ENCODE measurements around the gene FANCM. TPM values are rescaled to one million over a fixed set of nuclear protein-coding genes. Genes with fewer than 3 reads are reported as not detected.
A peak's percentile ranks its signal among the peaks of the same experiment; 100 is the strongest.

FANCM gene, protein sequence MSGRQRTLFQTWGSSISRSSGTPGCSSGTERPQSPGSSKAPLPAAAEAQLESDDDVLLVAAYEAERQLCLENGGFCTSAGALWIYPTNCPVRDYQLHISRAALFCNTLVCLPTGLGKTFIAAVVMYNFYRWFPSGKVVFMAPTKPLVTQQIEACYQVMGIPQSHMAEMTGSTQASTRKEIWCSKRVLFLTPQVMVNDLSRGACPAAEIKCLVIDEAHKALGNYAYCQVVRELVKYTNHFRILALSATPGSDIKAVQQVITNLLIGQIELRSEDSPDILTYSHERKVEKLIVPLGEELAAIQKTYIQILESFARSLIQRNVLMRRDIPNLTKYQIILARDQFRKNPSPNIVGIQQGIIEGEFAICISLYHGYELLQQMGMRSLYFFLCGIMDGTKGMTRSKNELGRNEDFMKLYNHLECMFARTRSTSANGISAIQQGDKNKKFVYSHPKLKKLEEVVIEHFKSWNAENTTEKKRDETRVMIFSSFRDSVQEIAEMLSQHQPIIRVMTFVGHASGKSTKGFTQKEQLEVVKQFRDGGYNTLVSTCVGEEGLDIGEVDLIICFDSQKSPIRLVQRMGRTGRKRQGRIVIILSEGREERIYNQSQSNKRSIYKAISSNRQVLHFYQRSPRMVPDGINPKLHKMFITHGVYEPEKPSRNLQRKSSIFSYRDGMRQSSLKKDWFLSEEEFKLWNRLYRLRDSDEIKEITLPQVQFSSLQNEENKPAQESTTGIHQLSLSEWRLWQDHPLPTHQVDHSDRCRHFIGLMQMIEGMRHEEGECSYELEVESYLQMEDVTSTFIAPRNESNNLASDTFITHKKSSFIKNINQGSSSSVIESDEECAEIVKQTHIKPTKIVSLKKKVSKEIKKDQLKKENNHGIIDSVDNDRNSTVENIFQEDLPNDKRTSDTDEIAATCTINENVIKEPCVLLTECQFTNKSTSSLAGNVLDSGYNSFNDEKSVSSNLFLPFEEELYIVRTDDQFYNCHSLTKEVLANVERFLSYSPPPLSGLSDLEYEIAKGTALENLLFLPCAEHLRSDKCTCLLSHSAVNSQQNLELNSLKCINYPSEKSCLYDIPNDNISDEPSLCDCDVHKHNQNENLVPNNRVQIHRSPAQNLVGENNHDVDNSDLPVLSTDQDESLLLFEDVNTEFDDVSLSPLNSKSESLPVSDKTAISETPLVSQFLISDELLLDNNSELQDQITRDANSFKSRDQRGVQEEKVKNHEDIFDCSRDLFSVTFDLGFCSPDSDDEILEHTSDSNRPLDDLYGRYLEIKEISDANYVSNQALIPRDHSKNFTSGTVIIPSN (N-terminal part only)
- total RNA-seq, result 10 to 100 TPM; 12.9 to 24.8 TPM

DNA sequence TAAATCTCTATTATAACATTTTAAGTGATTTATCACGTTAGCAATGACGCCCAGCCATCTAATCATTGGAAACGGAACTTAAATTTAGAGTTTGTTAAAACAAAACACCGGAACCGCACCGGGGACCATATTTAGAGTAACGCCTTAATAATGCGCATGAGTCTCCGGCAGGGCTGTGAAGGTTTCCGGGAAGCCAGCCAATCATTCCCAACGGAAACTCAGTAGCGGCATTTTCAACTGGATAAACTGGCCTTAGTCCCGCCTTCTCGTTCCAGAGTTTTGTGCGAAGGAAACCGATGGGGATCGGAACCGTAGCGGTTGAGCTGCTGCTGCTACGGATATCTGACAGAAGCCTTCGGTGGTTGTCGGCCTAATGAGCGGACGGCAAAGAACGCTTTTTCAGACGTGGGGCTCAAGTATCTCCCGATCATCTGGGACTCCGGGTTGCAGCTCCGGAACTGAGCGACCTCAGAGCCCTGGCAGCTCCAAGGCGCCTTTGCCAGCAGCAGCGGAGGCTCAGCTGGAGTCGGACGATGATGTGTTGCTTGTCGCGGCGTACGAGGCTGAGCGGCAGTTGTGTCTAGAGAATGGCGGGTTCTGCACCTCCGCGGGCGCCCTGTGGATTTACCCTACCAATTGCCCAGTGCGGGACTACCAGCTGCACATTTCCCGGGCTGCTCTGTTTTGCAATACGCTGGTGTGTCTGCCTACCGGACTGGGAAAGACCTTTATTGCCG, at the start of gene FANCM:
TSS of gene FANCM (plus strand) at position 272 of the 737 bp plus-strand sequence. CDS start at position 374, 102 bp downstream.
- Mint-ChIP-seq H3K27ac (peak within 1 kb of the TSS; percentile 91 to 99), H3K4me1 (ENCODE audit: low read depth in 2 of 2) (peaks cover 27 to 31% of the 10 kb centered on the region in 2 donors), H3K4me3 (peak within 1 kb of the TSS; percentile 100), H3K36me3 (no peaks in the 10 kb centered on the region), H3K9me3 (no peaks in the 10 kb centered on the region), H3K27me3 (no peaks in the 10 kb centered on the region)
- peak; percentile 72 to 81 for ATAC-seq
- peak; percentile 90 for DNase-seq (ENCODE audit: low spot score)

DNA sequence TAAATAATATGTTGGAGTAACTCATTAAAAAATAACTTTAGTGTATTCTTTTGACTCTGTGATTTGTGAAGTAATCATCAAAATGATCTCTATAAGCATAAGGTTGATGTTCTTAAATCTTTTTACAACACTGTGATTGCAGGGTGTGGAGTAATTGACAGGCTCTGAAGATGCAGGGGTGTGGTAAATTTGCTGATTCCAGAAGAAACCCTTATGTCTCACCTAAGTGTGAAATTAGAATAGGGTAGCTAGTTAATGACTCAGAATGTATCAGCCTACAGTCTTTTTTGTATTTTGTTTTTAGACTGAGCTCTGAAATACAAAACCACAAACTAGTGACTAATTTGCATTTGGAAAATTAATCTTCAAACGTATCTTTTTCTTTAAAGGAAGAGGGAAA, 45.9 kb upstream of the FANCM start:
- Mint-ChIP-seq H3K9me3 (no peaks in the 10 kb centered on the region), H3K4me1 (ENCODE audit: low read depth in 2 of 2) (peaks cover 43 to 64% of the 10 kb centered on the region in 2 donors), H3K4me3 (peak overlapping the region; percentile 34), H3K27me3 (no peaks in the 10 kb centered on the region), H3K27ac (peak overlapping the region; percentile 9 to 59), H3K36me3 (no peaks in the 10 kb centered on the region)
- DNase-seq (ENCODE audit: low spot score), result no peak
- ATAC-seq, result peak; percentile 84 to 98

DNA sequence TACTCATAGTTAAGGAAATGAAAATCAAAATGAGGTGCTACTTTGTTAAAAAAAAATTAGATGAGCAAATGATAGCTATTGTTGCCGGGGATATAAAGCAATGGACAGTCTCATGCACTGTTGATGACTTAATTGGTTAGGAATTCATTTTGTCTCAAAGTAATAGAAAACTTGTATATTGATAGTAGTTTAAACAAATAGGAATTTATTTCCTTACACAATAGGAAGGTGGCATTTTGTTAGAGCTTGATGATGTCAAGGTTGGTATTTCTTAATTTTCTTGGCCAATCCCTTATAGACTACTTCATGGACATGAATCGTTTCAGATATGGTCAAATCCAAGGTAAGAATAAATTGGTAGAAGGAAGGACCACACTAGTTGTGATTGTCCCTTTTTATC, 44.0 kb upstream of the FANCM start:
- H3K27ac Mint-ChIP-seq, result no peak overlapping the region
- no peak overlapping the region for H3K4me3 Mint-ChIP-seq
- no peaks in the 10 kb centered on the region for H3K9me3 Mint-ChIP-seq
- H3K4me1 Mint-ChIP-seq (ENCODE audit: low read depth in 2 of 2), result peaks cover 32 to 46% of the 10 kb centered on the region in 2 donors
- no peak for DNase-seq (ENCODE audit: low spot score)
- no peaks in the 10 kb centered on the region for H3K27me3 Mint-ChIP-seq
- ATAC-seq, result no peak
- H3K36me3 Mint-ChIP-seq, result peaks cover 12% of the 10 kb centered on the region

DNA sequence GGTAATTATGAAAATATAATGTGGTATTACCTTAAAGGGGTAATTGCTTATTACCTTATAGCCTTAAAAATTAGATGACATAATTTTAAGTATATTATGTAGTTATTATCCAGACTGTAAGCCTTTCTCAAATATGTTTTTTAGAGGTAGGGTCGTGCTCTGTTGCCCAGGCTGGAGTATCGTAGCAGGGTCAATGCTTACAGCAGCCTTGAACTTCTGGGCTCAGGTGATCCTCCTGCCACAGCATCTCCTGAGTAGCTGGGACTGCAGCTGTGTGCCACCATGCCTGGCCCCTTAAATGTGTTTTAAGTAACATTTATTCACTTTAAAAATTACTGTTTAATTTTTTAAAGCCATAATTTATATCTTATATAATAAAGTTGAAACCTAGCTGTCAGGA, 41.5 kb upstream of the FANCM start:
- DNase-seq (ENCODE audit: low spot score) (no peak), ATAC-seq (no peak)
- no peaks in the 10 kb centered on the region for H3K27me3 Mint-ChIP-seq
- peaks cover 27% of the 10 kb centered on the region for H3K36me3 Mint-ChIP-seq
- H3K4me3 Mint-ChIP-seq, result no peak overlapping the region
- no peak overlapping the region for H3K27ac Mint-ChIP-seq
- H3K9me3 Mint-ChIP-seq, result no peaks in the 10 kb centered on the region
- peaks cover 24 to 26% of the 10 kb centered on the region in 2 donors for H3K4me1 Mint-ChIP-seq (ENCODE audit: low read depth in 2 of 2)

DNA sequence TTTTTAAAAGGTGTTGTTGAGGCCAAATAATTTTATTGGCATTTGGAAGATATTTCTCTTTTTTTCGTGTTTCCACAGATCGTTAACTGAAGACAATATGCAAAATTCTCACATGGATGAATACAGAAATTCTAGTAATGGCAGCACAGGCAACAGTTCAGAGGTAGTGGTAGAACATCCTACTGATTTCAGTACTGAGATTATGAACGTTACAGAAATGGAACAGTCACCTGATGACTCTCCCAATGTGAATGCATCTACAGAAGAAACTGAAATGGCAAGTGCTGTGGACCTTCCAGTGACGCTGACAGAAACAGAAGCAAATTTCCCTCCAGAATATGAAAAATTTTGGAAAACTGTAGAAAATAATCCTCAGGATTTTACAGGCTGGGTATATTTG, 40.6 kb upstream of the FANCM start:
- H3K27me3 Mint-ChIP-seq, result no peaks in the 10 kb centered on the region
- no peak overlapping the region for H3K4me3 Mint-ChIP-seq
- DNase-seq (ENCODE audit: low spot score), result no peak
- H3K36me3 Mint-ChIP-seq, result peaks cover 27% of the 10 kb centered on the region
- peaks cover 17 to 19% of the 10 kb centered on the region in 2 donors for H3K4me1 Mint-ChIP-seq (ENCODE audit: low read depth in 2 of 2)
- ATAC-seq, result no peak
- H3K27ac Mint-ChIP-seq, result no peak overlapping the region
- no peaks in the 10 kb centered on the region for H3K9me3 Mint-ChIP-seq

DNA sequence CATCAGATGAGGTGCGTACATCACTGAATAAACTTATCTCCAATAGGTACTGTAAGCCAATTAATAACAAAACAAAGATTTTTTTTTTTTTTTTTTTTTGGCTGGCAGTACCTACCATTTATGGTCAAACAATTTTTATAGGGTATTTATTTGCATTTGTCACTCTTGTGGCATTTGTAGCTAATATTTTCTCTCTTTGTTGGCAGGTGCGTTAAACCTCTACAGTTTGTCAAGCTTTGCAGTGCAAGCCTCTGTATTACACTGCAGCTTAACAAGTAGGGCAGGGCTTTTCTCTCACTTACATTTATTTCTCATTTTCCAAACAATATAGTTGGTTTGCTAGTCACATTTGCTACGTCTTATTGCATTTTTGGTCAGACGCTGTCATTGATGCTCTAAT, 39.5 kb upstream of the FANCM start:
- no peak for ATAC-seq
- peaks cover 35% of the 10 kb centered on the region for H3K36me3 Mint-ChIP-seq
- H3K4me1 Mint-ChIP-seq (ENCODE audit: low read depth in 2 of 2), result peaks cover 6 to 10% of the 10 kb centered on the region in 2 donors
- H3K4me3 Mint-ChIP-seq, result no peak overlapping the region
- H3K27ac Mint-ChIP-seq, result no peak overlapping the region
- H3K27me3 Mint-ChIP-seq, result no peaks in the 10 kb centered on the region
- DNase-seq (ENCODE audit: low spot score), result no peak
- H3K9me3 Mint-ChIP-seq, result no peaks in the 10 kb centered on the region

DNA sequence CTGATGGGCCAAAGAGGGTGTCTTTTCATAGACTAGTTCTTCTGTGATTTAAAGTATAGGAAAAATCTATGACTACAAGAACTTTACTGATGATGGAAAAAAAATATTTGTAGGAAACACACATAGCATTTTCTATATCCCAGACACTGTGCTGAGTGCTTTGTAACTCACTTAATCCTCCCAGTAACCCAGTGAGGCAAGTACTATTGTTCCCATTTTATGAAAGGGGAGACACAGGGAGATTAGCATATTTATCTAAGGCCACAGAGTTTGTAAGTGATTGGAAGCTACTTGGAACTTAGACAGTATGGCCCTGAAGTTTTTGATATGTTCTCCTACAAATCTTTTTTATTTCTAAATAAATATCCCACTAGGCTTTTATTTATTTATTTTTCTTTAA, 31.9 kb upstream of the FANCM start:
- no peak overlapping the region for H3K4me3 Mint-ChIP-seq
- DNase-seq (ENCODE audit: low spot score), result no peak
- H3K36me3 Mint-ChIP-seq, result peaks cover 17% of the 10 kb centered on the region
- no peaks in the 10 kb centered on the region for H3K27me3 Mint-ChIP-seq
- no peak overlapping the region for H3K27ac Mint-ChIP-seq
- H3K4me1 Mint-ChIP-seq (ENCODE audit: low read depth in 2 of 2), result no peaks in the 10 kb centered on the region
- H3K9me3 Mint-ChIP-seq, result no peaks in the 10 kb centered on the region
- no peak for ATAC-seq

DNA sequence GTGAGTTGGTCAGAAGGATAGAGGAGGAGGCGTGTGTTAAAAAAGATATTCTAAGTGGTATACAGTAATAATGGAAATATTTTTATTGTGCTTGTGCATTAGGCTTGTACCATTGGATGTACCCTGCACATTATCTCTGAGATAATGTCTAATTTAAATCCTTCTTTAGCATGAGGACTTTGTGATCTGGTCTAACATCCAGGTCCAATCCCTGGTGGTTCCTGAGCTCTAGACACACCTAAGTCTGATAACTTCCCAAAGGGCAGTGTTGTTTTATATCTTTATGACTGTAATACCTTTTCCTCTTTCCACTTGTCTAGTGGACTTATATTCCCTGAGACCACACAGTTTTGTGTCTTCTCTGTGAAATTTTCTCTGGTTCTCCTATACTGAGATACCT, 31.2 kb upstream of the FANCM start:
- no peaks in the 10 kb centered on the region for H3K9me3 Mint-ChIP-seq
- no peaks in the 10 kb centered on the region for H3K27me3 Mint-ChIP-seq
- H3K36me3 Mint-ChIP-seq, result peaks cover 21% of the 10 kb centered on the region
- ATAC-seq, result no peak
- no peak for DNase-seq (ENCODE audit: low spot score)
- no peak overlapping the region for H3K27ac Mint-ChIP-seq
- H3K4me3 Mint-ChIP-seq, result no peak overlapping the region
- no peaks in the 10 kb centered on the region for H3K4me1 Mint-ChIP-seq (ENCODE audit: low read depth in 2 of 2)

DNA sequence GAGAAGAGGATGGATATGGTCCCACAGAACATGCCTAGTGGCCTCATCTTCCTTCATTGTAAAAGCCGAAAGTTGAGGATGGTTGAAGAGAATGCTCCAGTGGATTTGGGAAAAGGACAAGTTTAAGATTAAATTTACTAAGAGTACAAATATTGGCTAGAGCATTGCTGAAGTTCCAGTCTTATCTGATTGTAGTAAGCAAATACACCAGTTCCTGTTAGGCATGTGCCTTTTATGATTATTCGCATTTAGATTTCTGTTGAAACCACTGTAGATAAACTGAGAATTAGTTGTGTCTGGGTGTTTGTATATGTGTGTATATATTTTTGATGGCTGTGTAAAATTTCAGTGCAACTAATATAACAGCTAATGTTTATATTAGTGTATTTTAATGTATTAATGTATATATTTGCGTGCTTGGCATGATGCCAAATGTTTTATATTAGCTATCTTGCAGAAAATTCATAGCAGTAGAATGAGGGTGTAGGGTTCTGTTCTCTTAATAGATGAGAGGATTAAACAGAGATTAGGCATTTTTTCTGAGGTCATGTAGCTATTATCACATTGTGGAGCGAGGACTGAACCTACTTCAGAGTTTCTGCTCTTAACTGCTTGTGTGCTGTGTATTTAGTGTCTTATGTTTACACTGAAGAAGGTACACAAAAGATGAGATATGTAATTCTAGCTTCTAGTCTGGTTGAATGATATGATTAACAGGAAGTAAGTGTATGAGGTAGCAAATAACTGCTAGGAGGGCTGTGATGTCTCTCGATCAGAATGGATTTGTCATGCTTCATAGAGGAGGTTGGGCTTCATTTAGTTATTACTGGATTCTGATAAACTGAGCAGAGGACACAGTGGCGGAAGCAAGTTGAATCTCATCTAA, 22.6 kb upstream of the FANCM start:
- peaks cover 30% of the 10 kb centered on the region for H3K36me3 Mint-ChIP-seq
- H3K9me3 Mint-ChIP-seq, result no peaks in the 10 kb centered on the region

DNA sequence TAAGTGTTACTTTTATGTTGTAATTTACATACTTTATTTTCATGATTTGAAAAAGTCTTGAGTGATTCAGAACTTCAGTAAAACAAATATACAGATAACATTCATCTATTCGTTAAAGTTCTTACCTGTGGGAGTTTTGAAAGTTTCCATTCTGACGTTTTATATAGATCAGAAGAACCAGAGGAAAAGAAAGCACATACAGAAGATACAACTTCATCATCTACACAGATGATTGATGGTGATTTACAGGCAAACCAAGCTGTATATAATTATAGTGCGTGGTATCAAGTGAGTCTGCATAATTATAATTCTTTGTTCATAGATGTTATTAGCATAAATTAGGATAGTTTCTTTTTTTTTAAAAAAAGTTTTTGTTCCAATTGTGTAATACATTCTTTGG, 21.4 kb upstream of the FANCM start:
- H3K9me3 Mint-ChIP-seq, result no peaks in the 10 kb centered on the region
- peaks cover 6 to 7% of the 10 kb centered on the region in 2 donors for H3K4me1 Mint-ChIP-seq (ENCODE audit: low read depth in 2 of 2)
- no peaks in the 10 kb centered on the region for H3K27me3 Mint-ChIP-seq
- DNase-seq (ENCODE audit: low spot score), result no peak
- no peak overlapping the region for H3K4me3 Mint-ChIP-seq
- H3K27ac Mint-ChIP-seq, result no peak overlapping the region
- no peak for ATAC-seq
- peaks cover 24% of the 10 kb centered on the region for H3K36me3 Mint-ChIP-seq

More for the DNA sequence above, 22.6 kb upstream of the FANCM start:
- DNase-seq (ENCODE audit: low spot score), result no peak
- Mint-ChIP-seq H3K4me3 (no peak overlapping the region), H3K27ac (peak overlapping the region; percentile 9 to 41), H3K27me3 (no peaks in the 10 kb centered on the region), H3K4me1 (ENCODE audit: low read depth in 2 of 2) (peaks cover 6 to 7% of the 10 kb centered on the region in 2 donors)
- no peak for ATAC-seq

DNA sequence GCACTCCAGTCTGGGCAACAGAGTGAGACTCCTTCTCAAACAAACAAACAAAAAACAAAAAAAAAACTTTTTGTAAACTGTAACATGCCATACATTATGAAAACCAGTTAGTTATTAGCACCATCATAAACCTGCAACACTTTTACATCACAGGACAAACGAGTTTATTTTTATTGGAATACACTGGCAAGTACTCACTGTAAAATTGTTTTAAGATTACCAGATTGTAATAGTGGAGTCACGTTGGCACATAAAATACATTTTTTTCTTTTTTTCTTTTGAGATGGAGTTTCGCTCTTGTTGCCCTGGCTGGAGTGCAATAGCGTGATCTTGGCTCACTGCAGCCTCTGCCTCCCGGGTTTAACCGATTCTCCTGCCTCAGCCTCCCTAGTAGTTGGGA, 17.1 kb upstream of the FANCM start:
- DNase-seq (ENCODE audit: low spot score) (no peak), ATAC-seq (no peak)
- H3K4me1 Mint-ChIP-seq (ENCODE audit: low read depth in 2 of 2), result peaks cover 2% of the 10 kb centered on the region in 2 donors
- no peak overlapping the region for H3K4me3 Mint-ChIP-seq
- H3K36me3 Mint-ChIP-seq, result peaks cover 15% of the 10 kb centered on the region
- H3K9me3 Mint-ChIP-seq, result no peaks in the 10 kb centered on the region
- H3K27me3 Mint-ChIP-seq, result no peaks in the 10 kb centered on the region
- no peak overlapping the region for H3K27ac Mint-ChIP-seq

DNA sequence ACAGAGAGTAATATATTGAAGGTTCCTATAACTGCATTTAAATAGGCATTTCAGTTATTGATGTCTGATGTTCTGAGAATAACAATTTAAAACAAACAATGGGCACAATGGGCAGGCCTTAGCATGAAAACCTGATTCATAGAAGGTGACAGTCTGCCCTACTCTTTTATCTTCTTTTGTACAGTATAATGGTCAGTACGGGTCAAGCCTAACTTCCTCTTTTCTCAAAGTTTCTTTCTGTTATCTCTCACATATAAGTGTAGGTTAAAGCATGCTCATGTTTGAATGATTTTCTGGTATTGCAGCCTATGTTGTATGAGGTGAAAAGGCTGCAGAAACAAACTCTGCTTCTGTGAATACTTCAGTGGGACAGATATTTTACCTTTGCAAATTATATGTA, 15.6 kb upstream of the FANCM start:
- no peak overlapping the region for H3K4me3 Mint-ChIP-seq
- H3K27me3 Mint-ChIP-seq, result no peaks in the 10 kb centered on the region
- no peak for DNase-seq (ENCODE audit: low spot score)
- H3K4me1 Mint-ChIP-seq (ENCODE audit: low read depth in 2 of 2), result no peaks in the 10 kb centered on the region
- peaks cover 13% of the 10 kb centered on the region for H3K36me3 Mint-ChIP-seq
- H3K27ac Mint-ChIP-seq, result no peak overlapping the region
- no peaks in the 10 kb centered on the region for H3K9me3 Mint-ChIP-seq
- no peak for ATAC-seq
